K562 (cell line): Measurements from ENCODE around the gene PSD2. TPM values are rescaled to one million over a fixed set of nuclear protein-coding genes. Genes with fewer than 3 reads are reported as not detected.
A peak's percentile ranks its signal among the peaks of the same experiment; 100 is the strongest.

Experiments used
- CHD4 ChIP-seq: fragments of 200-600 bp; sonication (generic); IDR thresholded peaks from 3 replicates; pipeline ENCODE4 v1.6.1; 2012; ENCODE audit warnings: low read depth, mild to moderate bottlenecking, mixed read lengths, low read length, inconsistent platforms; ENCODE audit not compliant: insufficient read depth, insufficient replicate concordance, poor library complexity, severe bottlenecking
- ELF1 ChIP-seq: fragments of 200-800 bp; sonication (Bioruptor generic); IDR thresholded peaks from 2 replicates; pipeline ENCODE4 v1.6.1; 2016; ENCODE audit warnings: missing genetic modification characterization, missing compliant biosample characterization
- GTF2A2 ChIP-seq: IDR thresholded peaks from 2 replicates; pipeline ENCODE4 v1.6.1; 2016; ENCODE audit warnings: mild to moderate bottlenecking, missing genetic modification characterization, missing compliant biosample characterization
- HDAC1 ChIP-seq, 2 experiments: fragments of 450-650 bp; IDR thresholded peaks; 2 replicates each; pipeline ENCODE4 v1.6.1; 2016 to 2017; ENCODE audit warnings: inconsistent platforms in 1 of 2, mild to moderate bottlenecking in 1 of 2, moderate library complexity in 1 of 2
- HNRNPK ChIP-seq: fragments of 200-400 bp; formaldehyde crosslinking; IDR thresholded peaks from one replicate; pipeline ENCODE4 v1.6.1; 2018; ENCODE audit warnings: mild to moderate bottlenecking, low read depth, low read length; ENCODE audit not compliant: poor library complexity, severe bottlenecking
- HSF4 ChIP-seq: fragments of 250-450 bp; sonication (Bioruptor Pico); IDR thresholded peaks from 2 replicates; pipeline ENCODE4 v2.1.2; 2022; ENCODE audit warnings: mild to moderate bottlenecking, moderate library complexity, borderline replicate concordance
- MAFK ChIP-seq: IDR thresholded peaks from 2 replicates; pipeline ENCODE4 v1.6.1; 2011; ENCODE audit warnings: low read length, improper control_type of control experiment
- MCM2 ChIP-seq: fragments of 450-650 bp; IDR thresholded peaks from 2 replicates; pipeline ENCODE4 v1.6.1; 2017; ENCODE audit warnings: low read depth, mild to moderate bottlenecking
- MCM5 ChIP-seq: fragments of 450-650 bp; IDR thresholded peaks from 2 replicates; pipeline ENCODE4 v1.6.1; 2016; ENCODE audit warnings: low read depth
- NCOR1 ChIP-seq: fragments of 450-650 bp; IDR thresholded peaks from 2 replicates; pipeline ENCODE4 v1.6.1; 2016; ENCODE audit warnings: mild to moderate bottlenecking, moderate library complexity
- POLR3A ChIP-seq: IDR thresholded peaks from 2 replicates; pipeline ENCODE4 v1.6.1; 2011; ENCODE audit warnings: borderline replicate concordance, mild to moderate bottlenecking, moderate library complexity; ENCODE audit not compliant: insufficient read length, insufficient read depth; ENCODE audit errors: extremely low read depth
- SMAD1 ChIP-seq: fragments of 150-350 bp; IDR thresholded peaks from 2 replicates; pipeline ENCODE4 v1.6.1; 2014; ENCODE audit warnings: low read length, low read depth; ENCODE audit not compliant: partially characterized antibody
- SOX6 ChIP-seq: fragments of 450-650 bp; IDR thresholded peaks from 2 replicates; pipeline ENCODE4 v1.6.1; 2014; ENCODE audit warnings: mild to moderate bottlenecking
- STAT5B ChIP-seq: fragments of 250-450 bp; sonication (Bioruptor Pico); IDR thresholded peaks from 2 replicates; pipeline ENCODE4 v1.8.0; 2021; ENCODE audit warnings: mild to moderate bottlenecking, inconsistent platforms
- ZNF561 ChIP-seq: fragments of 450-650 bp; formaldehyde crosslinking; conservative IDR thresholded peaks from 2 replicates; pipeline ENCODE4 v1.4.0; 2020; ENCODE audit warnings: mild to moderate bottlenecking, moderate library complexity
- polyA plus RNA-seq, 8 experiments: library from polyadenylated mRNA; depleted of rRNA in 4 of 8; stranded (reverse) in 5 of 8; unstranded in 3 of 8; fragments of >200 nt; fragmentation: Nextera tagmentation in 2 of 8; fragmentation: Illumina TruSeq in 1 of 8; extraction: Ambion mirVana in 2 of 8; extraction: Trizol in 1 of 8; gene quantifications; 2 replicates each; pipeline versions ENCODE4 v1.2.1 to v1.2.3, GENCODE V29; 2011 to 2014; ENCODE audit warnings: inconsistent platforms in 1 of 8, missing spikeins in 1 of 8
- total RNA-seq, 7 experiments: library from RNA; depleted of rRNA in 6 of 7; stranded (reverse); fragments of >200 nt in 6 of 7; fragmentation: Illumina TruSeq in 2 of 7; extraction: Trizol in 2 of 7; gene quantifications; 2 replicates each; pipeline versions ENCODE4 v1.2.1 to v1.2.3, GENCODE V29; 2011 to 2021; ENCODE audit warnings: low replicate concordance in 1 of 7
- TF ChIP-seq, protein P1 (sequence below): fragments of 150-350 bp; IDR thresholded peaks from 2 replicates; pipeline ENCODE4 v1.6.1; 2014; ENCODE audit warnings: low read depth, mild to moderate bottlenecking, low read length, borderline replicate concordance
- TF ChIP-seq, protein P2 (sequence below), 2 experiments: fragments of 450-650 bp; IDR thresholded peaks; 2 replicates each; pipeline ENCODE4 v1.6.1; 2016
- TF ChIP-seq, protein P3 (sequence below): fragments of 450-650 bp; formaldehyde crosslinking; IDR thresholded peaks from 2 replicates; pipeline ENCODE4 v1.4.0; 2020; ENCODE audit warnings: mild to moderate bottlenecking, mixed read lengths
- TF ChIP-seq, protein P4 (sequence below): fragments of 450-650 bp; IDR thresholded peaks from one replicate; pipeline ENCODE4 v1.6.1; 2018; ENCODE audit warnings: mild to moderate bottlenecking, moderate library complexity; ENCODE audit not compliant: partially characterized antibody

PSD2 gene
- total and polyA plus RNA-seq, 9 of the 15 experiments (the other 6 are each of a cell fraction or from before 2014, with no cell fraction given) = 0.01 to 0.09 (median 0.04) TPM; not detected in 4

DNA sequence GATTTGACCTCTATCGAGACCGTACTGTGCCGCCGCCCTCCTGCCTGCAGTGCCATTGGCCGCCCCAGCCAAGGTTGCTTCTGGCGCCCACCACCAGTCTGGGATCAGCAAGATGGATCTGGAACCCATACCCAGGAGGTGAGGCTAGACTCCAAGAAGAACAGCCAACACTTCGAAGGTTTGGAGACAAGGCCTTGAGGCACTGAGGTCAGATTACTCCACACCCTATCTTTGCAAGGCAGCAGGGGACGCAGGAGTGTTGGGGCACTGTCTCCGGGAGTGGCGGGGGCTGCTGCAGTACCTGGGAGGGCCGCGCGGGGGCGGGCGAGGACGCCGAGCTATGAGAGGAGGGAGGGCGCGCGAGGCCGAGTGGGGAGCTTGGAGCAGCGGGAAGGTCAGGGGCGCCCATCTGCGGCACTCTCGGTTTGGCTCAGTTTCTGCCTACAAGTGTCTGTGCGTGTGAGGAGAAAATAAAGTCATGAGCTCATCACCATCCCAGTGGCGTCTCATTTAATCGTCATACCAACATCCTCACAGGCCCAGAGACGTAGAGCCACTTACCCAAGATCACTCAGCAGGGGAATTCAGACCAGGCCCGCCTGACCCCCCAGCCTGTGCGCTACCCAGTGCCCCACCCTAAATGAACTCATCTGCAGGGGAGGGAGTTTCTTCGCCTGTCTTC, 20.5 kb upstream of the PSD2 start (continued):
- no peak for TF ChIP-seq POLR3A
- no peak for TF ChIP-seq SMAD1
- TF ChIP-seq CHD4 = no peak
- TF ChIP-seq HNRNPK = no peak
- no peak for TF ChIP-seq STAT5B (CRISPR knock-in tag)
- TF ChIP-seq MCM5 = no peak
- TF ChIP-seq, protein P1, sequence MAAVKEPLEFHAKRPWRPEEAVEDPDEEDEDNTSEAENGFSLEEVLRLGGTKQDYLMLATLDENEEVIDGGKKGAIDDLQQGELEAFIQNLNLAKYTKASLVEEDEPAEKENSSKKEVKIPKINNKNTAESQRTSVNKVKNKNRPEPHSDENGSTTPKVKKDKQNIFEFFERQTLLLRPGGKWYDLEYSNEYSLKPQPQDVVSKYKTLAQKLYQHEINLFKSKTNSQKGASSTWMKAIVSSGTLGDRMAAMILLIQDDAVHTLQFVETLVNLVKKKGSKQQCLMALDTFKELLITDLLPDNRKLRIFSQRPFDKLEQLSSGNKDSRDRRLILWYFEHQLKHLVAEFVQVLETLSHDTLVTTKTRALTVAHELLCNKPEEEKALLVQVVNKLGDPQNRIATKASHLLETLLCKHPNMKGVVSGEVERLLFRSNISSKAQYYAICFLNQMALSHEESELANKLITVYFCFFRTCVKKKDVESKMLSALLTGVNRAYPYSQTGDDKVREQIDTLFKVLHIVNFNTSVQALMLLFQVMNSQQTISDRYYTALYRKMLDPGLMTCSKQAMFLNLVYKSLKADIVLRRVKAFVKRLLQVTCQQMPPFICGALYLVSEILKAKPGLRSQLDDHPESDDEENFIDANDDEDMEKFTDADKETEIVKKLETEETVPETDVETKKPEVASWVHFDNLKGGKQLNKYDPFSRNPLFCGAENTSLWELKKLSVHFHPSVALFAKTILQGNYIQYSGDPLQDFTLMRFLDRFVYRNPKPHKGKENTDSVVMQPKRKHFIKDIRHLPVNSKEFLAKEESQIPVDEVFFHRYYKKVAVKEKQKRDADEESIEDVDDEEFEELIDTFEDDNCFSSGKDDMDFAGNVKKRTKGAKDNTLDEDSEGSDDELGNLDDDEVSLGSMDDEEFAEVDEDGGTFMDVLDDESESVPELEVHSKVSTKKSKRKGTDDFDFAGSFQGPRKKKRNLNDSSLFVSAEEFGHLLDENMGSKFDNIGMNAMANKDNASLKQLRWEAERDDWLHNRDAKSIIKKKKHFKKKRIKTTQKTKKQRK = no peak
- TF ChIP-seq, protein P2, sequence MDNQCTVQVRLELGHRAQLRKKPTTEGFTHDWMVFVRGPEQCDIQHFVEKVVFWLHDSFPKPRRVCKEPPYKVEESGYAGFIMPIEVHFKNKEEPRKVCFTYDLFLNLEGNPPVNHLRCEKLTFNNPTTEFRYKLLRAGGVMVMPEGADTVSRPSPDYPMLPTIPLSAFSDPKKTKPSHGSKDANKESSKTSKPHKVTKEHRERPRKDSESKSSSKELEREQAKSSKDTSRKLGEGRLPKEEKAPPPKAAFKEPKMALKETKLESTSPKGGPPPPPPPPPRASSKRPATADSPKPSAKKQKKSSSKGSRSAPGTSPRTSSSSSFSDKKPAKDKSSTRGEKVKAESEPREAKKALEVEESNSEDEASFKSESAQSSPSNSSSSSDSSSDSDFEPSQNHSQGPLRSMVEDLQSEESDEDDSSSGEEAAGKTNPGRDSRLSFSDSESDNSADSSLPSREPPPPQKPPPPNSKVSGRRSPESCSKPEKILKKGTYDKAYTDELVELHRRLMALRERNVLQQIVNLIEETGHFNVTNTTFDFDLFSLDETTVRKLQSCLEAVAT (IDR thresholded peaks at IDR 0.05) = no peak
- TF ChIP-seq NCOR1 = peak; percentile 31; the same call in 1 of the 2 replicates
- no peak for TF ChIP-seq HSF4 (CRISPR knock-in tag)
- TF ChIP-seq SOX6 = no peak
- TF ChIP-seq MAFK = peak; percentile 2; the same call in 1 of the 2 replicates
- no peak; a peak in 1 of 4 replicates for TF ChIP-seq HDAC1 (IDR thresholded peaks at IDR 0.05)
- TF ChIP-seq, protein P3, sequence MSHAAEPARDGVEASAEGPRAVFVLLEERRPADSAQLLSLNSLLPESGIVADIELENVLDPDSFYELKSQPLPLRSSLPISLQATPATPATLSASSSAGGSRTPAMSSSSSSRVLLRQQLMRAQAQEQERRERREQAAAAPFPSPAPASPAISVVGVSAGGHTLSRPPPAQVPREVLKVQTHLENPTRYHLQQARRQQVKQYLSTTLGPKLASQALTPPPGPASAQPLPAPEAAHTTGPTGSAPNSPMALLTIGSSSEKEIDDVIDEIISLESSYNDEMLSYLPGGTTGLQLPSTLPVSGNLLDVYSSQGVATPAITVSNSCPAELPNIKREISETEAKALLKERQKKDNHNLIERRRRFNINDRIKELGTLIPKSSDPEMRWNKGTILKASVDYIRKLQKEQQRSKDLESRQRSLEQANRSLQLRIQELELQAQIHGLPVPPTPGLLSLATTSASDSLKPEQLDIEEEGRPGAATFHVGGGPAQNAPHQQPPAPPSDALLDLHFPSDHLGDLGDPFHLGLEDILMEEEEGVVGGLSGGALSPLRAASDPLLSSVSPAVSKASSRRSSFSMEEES = no peak
- TF ChIP-seq GTF2A2 (tag) = no peak
- TF ChIP-seq ELF1 (tag) = no peak
- TF ChIP-seq MCM2 = no peak
- TF ChIP-seq, protein P4, sequence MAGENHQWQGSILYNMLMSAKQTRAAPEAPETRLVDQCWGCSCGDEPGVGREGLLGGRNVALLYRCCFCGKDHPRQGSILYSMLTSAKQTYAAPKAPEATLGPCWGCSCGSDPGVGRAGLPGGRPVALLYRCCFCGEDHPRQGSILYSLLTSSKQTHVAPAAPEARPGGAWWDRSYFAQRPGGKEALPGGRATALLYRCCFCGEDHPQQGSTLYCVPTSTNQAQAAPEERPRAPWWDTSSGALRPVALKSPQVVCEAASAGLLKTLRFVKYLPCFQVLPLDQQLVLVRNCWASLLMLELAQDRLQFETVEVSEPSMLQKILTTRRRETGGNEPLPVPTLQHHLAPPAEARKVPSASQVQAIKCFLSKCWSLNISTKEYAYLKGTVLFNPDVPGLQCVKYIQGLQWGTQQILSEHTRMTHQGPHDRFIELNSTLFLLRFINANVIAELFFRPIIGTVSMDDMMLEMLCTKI = no peak
- TF ChIP-seq ZNF561 (CRISPR knock-in tag) = no peak
